ENCODE data around the gene ZFTA.

- TF ChIP-seq CTCF (conservative IDR thresholded peaks at IDR 0.05) (no peak), EZH2 (IDR thresholded peaks at IDR 0.05; ENCODE audit: low read depth) (no peak)
These were observed 1.4 kb downstream of the ZFTA start for GRCh38 chr11:63767267-63767564.
